Measurements from ENCODE around the gene ITPRIPL2.
A peak's percentile ranks its signal among the peaks of the same experiment; 100 is the strongest.

ITPRIPL2 gene

GRCh38 chr16:19123535-19124178 is 9.9 kb downstream of the ITPRIPL2 start:
- Histone ChIP-seq H2AFZ (ENCODE audit: low read length, unreplicated experiment) (no peak overlapping the region), H3K4me1 (ENCODE audit: control insufficient read depth, insufficient read depth, low read length, unreplicated experiment) (peaks cover 18% of the 10 kb centered on the region), H3K27ac (ENCODE audit: low read depth, low read length) (no peak overlapping the region), H3K79me2 (ENCODE audit: control insufficient read depth, insufficient read depth, low read length, unreplicated experiment) (peaks cover 23% of the 10 kb centered on the region), H3K27me3 (ENCODE audit: insufficient read depth, low read length) (no peaks in the 10 kb centered on the region), H3K36me3 (ENCODE audit: insufficient read depth, low read length) (peaks cover 13% of the 10 kb centered on the region; the same call in 1 of the 2 replicates), H3K4me3 (ENCODE audit: low read depth, low read length) (no peak overlapping the region)

GRCh38 chr16:19126300-19126699 is 12.5 kb downstream of the ITPRIPL2 start:
- peaks cover 13% of the 10 kb centered on the region; the same call in 1 of the 2 replicates for H3K36me3 ChIP-seq (ENCODE audit: insufficient read depth, low read length)
- peaks cover 20% of the 10 kb centered on the region for H3K4me1 ChIP-seq (ENCODE audit: control insufficient read depth, insufficient read depth, low read length, unreplicated experiment)
- no peak overlapping the region for H2AFZ ChIP-seq (ENCODE audit: low read length, unreplicated experiment)
- H3K4me3 ChIP-seq (ENCODE audit: low read depth, low read length): no peak overlapping the region
- no peaks in the 10 kb centered on the region for H3K27me3 ChIP-seq (ENCODE audit: insufficient read depth, low read length)
- peaks cover 7% of the 10 kb centered on the region for H3K79me2 ChIP-seq (ENCODE audit: control insufficient read depth, insufficient read depth, low read length, unreplicated experiment)
- no peak overlapping the region for H3K27ac ChIP-seq (ENCODE audit: low read depth, low read length)

GRCh38 chr16:19127205-19127604 is 13.4 kb downstream of the ITPRIPL2 start:
- Histone ChIP-seq H3K4me3 (ENCODE audit: low read depth, low read length) (no peak overlapping the region), H3K27me3 (ENCODE audit: insufficient read depth, low read length) (no peaks in the 10 kb centered on the region), H3K36me3 (ENCODE audit: insufficient read depth, low read length) (peaks cover 13% of the 10 kb centered on the region; the same call in 1 of the 2 replicates), H3K27ac (ENCODE audit: low read depth, low read length) (no peak overlapping the region), H2AFZ (ENCODE audit: low read length, unreplicated experiment) (no peak overlapping the region), H3K79me2 (ENCODE audit: control insufficient read depth, insufficient read depth, low read length, unreplicated experiment) (no peaks in the 10 kb centered on the region), H3K4me1 (ENCODE audit: control insufficient read depth, insufficient read depth, low read length, unreplicated experiment) (peaks cover 25% of the 10 kb centered on the region)

- Histone ChIP-seq H3K79me2 (ENCODE audit: control insufficient read depth, insufficient read depth, low read length, unreplicated experiment) (no peaks in the 10 kb centered on the region), H3K27ac (ENCODE audit: low read depth, low read length) (no peak overlapping the region), H3K27me3 (ENCODE audit: insufficient read depth, low read length) (no peaks in the 10 kb centered on the region), H3K4me1 (ENCODE audit: control insufficient read depth, insufficient read depth, low read length, unreplicated experiment) (peaks cover 25% of the 10 kb centered on the region), H2AFZ (ENCODE audit: low read length, unreplicated experiment) (no peak overlapping the region), H3K4me3 (ENCODE audit: low read depth, low read length) (no peak overlapping the region), H3K36me3 (ENCODE audit: insufficient read depth, low read length) (peaks cover 10% of the 10 kb centered on the region; the same call in 1 of the 2 replicates)
Observed at GRCh38 chr16:19127674-19128131, 13.9 kb downstream of the ITPRIPL2 start.

GRCh38 chr16:19128454-19129200 is 14.9 kb downstream of the ITPRIPL2 start:
- Histone ChIP-seq H3K27me3 (ENCODE audit: insufficient read depth, low read length) (no peaks in the 10 kb centered on the region), H2AFZ (ENCODE audit: low read length, unreplicated experiment) (no peak overlapping the region), H3K4me1 (ENCODE audit: control insufficient read depth, insufficient read depth, low read length, unreplicated experiment) (peaks cover 25% of the 10 kb centered on the region), H3K4me3 (ENCODE audit: low read depth, low read length) (no peak overlapping the region), H3K79me2 (ENCODE audit: control insufficient read depth, insufficient read depth, low read length, unreplicated experiment) (no peaks in the 10 kb centered on the region), H3K36me3 (ENCODE audit: insufficient read depth, low read length) (peaks cover 10% of the 10 kb centered on the region; the same call in 1 of the 2 replicates), H3K27ac (ENCODE audit: low read depth, low read length) (no peak overlapping the region)

GRCh38 chr16:19130385-19130784 is 16.6 kb downstream of the ITPRIPL2 start:
- Histone ChIP-seq H3K36me3 (ENCODE audit: insufficient read depth, low read length) (peaks cover 5% of the 10 kb centered on the region; the same call in 1 of the 2 replicates), H3K4me3 (ENCODE audit: low read depth, low read length) (peak overlapping the region; percentile 51), H2AFZ (ENCODE audit: low read length, unreplicated experiment) (no peak overlapping the region), H3K79me2 (ENCODE audit: control insufficient read depth, insufficient read depth, low read length, unreplicated experiment) (no peaks in the 10 kb centered on the region), H3K27ac (ENCODE audit: low read depth, low read length) (peak overlapping the region; percentile 80; the same call in 1 of the 2 replicates), H3K27me3 (ENCODE audit: insufficient read depth, low read length) (no peaks in the 10 kb centered on the region), H3K4me1 (ENCODE audit: control insufficient read depth, insufficient read depth, low read length, unreplicated experiment) (peaks cover 25% of the 10 kb centered on the region)

GRCh38 chr16:19130852-19131824 is 17.4 kb downstream of the ITPRIPL2 start:
- Histone ChIP-seq H3K79me2 (ENCODE audit: control insufficient read depth, insufficient read depth, low read length, unreplicated experiment) (no peaks in the 10 kb centered on the region), H3K27ac (ENCODE audit: low read depth, low read length) (peak overlapping the region; percentile 80), H3K36me3 (ENCODE audit: insufficient read depth, low read length) (no peaks in the 10 kb centered on the region), H2AFZ (ENCODE audit: low read length, unreplicated experiment) (peak overlapping the region; percentile 17), H3K27me3 (ENCODE audit: insufficient read depth, low read length) (no peaks in the 10 kb centered on the region), H3K4me3 (ENCODE audit: low read depth, low read length) (peak overlapping the region; percentile 51), H3K4me1 (ENCODE audit: control insufficient read depth, insufficient read depth, low read length, unreplicated experiment) (peaks cover 29% of the 10 kb centered on the region)

GRCh38 chr16:19131825-19132218 is 18.1 kb downstream of the ITPRIPL2 start:
- Histone ChIP-seq H3K4me3 (ENCODE audit: low read depth, low read length) (peak overlapping the region; percentile 51; the same call in 1 of the 2 replicates), H3K79me2 (ENCODE audit: control insufficient read depth, insufficient read depth, low read length, unreplicated experiment) (no peaks in the 10 kb centered on the region), H3K36me3 (ENCODE audit: insufficient read depth, low read length) (no peaks in the 10 kb centered on the region), H2AFZ (ENCODE audit: low read length, unreplicated experiment) (peak overlapping the region; percentile 17), H3K27ac (ENCODE audit: low read depth, low read length) (peak overlapping the region; percentile 80), H3K4me1 (ENCODE audit: control insufficient read depth, insufficient read depth, low read length, unreplicated experiment) (peaks cover 36% of the 10 kb centered on the region), H3K27me3 (ENCODE audit: insufficient read depth, low read length) (no peaks in the 10 kb centered on the region)

- Histone ChIP-seq H3K4me3 (ENCODE audit: low read depth, low read length) (no peak overlapping the region), H3K36me3 (ENCODE audit: insufficient read depth, low read length) (no peaks in the 10 kb centered on the region), H3K27me3 (ENCODE audit: insufficient read depth, low read length) (no peaks in the 10 kb centered on the region), H3K27ac (ENCODE audit: low read depth, low read length) (peak overlapping the region; percentile 80), H2AFZ (ENCODE audit: low read length, unreplicated experiment) (no peak overlapping the region), H3K79me2 (ENCODE audit: control insufficient read depth, insufficient read depth, low read length, unreplicated experiment) (no peaks in the 10 kb centered on the region), H3K4me1 (ENCODE audit: control insufficient read depth, insufficient read depth, low read length, unreplicated experiment) (peaks cover 40% of the 10 kb centered on the region)
Observed at GRCh38 chr16:19132255-19132654, 18.5 kb downstream of the ITPRIPL2 start.

GRCh38 chr16:19132898-19133297 is 19.1 kb downstream of the ITPRIPL2 start:
- Histone ChIP-seq H3K36me3 (ENCODE audit: insufficient read depth, low read length) (no peaks in the 10 kb centered on the region), H3K4me1 (ENCODE audit: control insufficient read depth, insufficient read depth, low read length, unreplicated experiment) (peaks cover 45% of the 10 kb centered on the region), H3K79me2 (ENCODE audit: control insufficient read depth, insufficient read depth, low read length, unreplicated experiment) (no peaks in the 10 kb centered on the region), H3K27me3 (ENCODE audit: insufficient read depth, low read length) (no peaks in the 10 kb centered on the region), H2AFZ (ENCODE audit: low read length, unreplicated experiment) (no peak overlapping the region), H3K27ac (ENCODE audit: low read depth, low read length) (no peak overlapping the region), H3K4me3 (ENCODE audit: low read depth, low read length) (no peak overlapping the region)
